NCI-H345 (cell line): ENCODE data around the gene SGCA.

Experiments used
- DNase-seq: peaks from one replicate; lab custom pipeline; 2025; lab: John Stamatoyannopoulos, UW

The SGCA gene

DNA sequence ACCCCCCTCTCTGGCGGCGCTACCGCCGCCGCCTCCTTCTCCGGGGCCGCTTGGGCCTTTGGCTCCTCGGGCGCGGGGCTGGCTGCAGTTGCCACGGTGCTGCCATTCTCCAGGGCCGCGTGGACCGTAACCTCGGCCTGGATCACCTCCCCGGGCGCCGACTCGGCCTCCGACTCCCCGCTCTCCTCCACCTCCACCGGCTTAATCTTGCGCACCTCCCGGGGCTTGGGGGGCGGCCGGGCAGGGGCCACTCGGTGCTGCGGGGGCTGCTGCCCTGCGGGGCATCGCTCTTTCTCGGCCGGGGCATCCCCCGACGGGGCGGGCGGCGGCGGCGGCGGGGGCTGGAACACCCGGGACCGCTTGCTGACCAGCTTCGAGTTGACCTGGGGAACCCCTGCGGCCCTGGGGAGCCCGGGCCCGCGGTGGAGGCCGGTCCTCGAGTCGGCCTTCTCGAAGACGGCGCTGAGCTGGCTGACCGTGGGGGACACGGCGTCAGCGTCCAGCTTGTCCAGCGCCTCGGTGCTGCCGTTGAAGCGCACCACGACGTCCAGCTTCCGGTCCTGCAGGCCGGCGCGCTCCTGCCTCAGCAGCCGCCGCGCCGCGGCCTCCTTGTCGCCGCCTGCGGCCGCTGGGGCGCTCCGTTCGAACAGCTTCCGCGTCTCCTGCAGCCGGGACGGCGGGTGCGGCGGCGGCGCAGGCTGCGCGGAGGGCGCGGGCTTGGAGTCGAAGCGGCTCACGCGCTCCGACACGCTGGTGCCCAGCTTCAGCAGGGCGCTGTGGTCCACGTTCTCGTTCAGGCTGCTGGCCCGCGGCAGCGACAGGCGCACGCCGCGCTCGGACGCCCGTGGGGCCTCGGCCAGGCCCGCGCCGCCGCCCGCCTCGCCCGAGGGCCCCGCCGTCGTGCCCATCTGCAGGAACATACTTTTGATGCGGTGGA, 16.1 kb upstream of the SGCA start:
- peak; percentile 26 for DNase-seq

DNA sequence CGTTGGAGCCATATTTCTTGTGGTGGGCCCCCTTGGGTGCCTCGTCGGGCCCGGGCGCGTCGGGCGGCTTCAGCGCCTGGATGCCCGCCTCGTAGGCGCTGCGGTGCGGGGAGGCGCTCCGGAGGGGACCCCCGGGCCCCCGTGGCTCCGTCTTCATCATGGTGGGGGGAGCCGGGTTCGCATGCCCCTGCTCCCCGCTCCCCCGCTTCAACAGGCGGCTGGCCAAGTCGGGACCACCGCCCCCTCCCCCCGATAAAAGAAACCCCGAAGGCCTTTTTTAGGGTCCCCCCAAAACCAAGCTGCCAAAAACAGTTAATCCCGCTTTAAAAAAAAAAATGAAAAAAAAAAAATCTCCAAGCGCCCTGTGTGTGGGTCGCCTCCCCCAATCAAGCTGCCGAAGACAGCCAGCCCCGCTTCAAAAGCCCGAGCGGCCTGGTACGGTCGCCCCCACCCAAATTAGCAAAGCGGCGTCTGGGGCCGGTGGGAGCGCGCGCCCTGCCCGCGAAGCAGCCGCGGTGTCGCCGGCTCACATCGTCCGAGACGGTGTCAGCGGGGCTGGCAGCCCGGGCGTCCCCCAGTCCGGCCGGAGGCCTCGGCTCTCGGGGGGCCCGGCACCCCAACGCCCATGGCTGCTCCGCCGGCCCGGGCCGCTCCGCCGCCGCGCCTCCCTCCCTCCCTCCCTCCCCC, 15.3 kb upstream of the SGCA start, which contains the start of gene PPP1R9B:
Gene PPP1R9B (minus strand): TSS at position 324 of the 687 bp plus-strand sequence. CDS start 164 bp downstream, at position 160.
- DNase-seq, result no peak

DNA sequence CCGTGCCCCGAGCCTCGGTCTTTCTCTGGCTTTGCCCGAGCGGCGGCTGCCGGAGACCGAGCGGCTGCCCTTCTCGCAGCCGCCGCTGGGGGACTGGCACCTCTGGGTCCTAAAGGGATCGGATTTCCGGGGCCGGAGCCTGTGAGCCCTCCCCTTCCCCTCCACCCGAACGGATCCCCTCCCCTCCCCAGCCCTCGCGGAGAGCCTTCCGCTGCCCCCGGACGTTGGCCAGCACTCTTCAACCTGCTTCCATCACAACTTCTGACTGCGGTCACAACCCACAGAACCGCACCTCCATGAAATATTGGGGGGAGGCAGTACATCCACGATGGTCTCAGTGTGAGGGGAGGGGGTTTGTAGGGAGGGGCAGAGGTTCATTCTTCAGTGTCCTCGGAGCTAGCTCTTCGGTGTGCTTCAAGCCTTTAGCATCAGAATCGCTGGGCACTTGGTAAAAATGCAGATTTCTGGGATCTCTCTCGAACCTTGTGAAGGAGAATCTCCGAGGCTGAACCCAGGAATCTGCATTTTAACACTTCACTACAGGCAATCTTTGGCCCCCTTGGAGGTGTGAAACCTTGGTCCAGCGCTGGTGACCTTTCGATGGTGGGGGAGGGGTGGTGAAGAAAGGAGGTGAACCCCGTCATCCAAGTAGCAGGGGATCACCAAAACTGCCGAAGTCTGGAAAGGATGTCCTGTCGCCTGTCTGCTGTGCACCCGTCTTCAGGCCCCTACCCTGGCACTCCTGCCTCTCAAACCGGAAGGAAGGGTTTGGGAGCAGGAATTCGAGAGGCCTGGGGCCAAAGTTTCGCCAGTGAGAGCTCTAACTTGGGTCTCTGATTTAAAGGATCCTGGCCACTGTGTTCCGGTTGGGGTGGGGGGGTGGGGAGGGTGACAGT, 14.5 kb upstream of the SGCA start:
- DNase-seq, result peak; percentile 90

DNA sequence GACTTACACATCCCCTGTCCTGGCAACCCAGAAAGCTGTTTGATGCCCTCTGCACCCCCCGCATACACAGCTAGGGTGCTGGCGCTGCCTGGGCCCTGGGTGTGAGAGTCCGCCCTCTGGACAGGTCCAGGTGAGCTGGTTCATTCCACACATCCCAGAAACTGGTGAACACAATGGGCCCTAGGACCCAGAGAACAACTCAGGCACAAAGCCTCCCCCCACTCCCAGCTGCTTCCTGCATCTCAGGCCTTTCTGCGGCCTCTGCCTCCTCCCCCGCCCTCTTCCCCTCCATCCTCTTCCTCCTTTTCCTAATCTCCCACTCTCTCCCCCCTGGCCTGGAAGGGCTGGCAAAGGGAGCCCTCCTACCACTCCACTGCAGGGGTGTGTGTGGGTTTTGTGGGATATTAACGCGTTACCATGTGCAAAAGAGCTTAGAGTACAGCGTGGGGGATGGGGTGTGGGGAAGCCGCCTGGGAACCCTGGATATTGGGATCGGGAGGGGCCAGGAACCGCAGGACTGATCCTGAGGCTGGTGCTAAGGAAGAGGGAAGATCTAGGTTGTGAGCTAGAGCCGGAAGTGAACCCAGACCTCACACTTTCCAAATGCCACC, 13.8 kb upstream of the SGCA start:
- peak; percentile 83 for DNase-seq

DNA sequence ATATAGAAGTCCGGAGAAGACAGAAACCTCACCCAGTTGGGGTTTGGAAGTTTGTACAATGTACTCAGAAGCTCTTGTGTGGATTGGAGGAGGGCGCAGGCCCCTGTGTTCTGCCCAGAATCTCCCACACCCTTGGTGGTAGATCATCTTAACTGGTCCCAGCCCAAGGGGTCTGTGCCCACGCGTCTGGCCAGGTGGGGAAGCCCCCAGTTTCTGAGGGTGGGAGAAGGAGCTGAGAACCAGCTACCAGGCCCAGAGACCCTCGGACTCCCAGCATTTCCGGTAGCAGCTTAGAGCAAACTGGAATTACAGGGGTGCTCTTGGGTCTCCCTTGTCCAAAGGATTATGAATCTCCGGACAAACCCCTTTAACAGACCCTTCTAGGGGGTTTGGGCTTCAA, 13.1 kb upstream of the SGCA start:
- no peak for DNase-seq

DNA sequence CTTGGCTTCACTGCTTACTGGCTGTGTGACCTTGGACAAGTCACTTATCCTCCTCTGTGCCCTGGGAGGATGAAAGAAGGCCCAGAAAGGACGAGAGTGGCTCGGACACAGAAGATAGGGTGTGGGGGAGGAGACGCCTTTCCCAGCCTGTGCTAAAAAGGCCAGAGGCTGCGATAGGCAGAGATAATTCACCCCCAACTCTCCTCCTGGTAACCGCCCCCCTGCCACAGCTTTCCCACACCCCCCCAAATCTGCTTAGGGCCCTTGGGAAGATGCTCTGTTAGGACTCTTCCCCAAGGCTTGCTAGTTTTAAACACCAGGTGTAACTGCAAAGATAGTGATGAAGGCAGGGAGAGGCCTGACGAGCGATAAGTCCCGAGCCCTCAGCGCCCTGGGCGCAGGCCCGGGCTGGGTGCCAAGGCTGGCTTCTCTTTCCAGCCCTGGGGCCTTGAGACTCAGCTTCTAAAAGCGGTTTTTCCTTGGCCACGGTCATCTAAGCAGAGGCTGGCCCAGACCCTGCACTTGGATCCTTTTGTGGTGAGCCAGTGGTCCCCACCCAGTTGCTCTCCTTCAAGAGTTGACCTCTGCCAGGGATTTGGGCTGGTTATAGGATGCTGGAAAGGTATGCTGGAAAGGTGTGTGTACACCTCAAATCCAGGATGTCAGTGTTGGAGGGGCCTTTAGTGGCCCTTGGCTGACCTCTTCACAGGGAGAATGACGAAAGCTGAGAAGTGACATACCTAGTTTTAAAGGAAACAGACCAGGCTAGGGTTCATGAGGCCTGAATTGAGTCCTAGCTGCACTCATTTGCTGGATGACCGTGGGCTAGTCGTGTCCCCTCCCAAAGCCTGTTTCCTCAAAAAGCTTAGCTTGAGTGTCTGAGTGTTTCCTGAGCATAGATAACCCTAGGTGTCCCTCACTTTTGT, 11.9 kb upstream of the SGCA start:
- DNase-seq, result no peak

DNA sequence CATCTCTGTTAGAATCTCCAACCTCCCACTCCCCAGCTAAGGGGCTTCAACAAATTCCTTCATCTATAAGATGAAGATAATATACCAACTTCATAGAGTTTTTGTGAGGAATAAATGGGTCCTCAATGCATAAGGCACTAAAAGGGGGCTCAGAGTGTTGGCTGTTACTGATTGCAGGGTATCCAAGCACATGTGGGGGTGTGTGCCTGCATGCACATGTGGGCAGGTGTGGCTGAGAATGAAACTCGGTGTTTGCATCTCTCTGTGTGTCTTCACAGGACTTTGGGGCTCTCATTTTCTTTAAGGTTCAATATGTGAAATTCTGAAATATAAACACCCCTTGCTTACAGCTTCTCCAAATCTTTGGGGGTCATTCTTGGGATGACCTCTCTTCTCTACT, 11.2 kb upstream of the SGCA start:
- no peak for DNase-seq

DNA sequence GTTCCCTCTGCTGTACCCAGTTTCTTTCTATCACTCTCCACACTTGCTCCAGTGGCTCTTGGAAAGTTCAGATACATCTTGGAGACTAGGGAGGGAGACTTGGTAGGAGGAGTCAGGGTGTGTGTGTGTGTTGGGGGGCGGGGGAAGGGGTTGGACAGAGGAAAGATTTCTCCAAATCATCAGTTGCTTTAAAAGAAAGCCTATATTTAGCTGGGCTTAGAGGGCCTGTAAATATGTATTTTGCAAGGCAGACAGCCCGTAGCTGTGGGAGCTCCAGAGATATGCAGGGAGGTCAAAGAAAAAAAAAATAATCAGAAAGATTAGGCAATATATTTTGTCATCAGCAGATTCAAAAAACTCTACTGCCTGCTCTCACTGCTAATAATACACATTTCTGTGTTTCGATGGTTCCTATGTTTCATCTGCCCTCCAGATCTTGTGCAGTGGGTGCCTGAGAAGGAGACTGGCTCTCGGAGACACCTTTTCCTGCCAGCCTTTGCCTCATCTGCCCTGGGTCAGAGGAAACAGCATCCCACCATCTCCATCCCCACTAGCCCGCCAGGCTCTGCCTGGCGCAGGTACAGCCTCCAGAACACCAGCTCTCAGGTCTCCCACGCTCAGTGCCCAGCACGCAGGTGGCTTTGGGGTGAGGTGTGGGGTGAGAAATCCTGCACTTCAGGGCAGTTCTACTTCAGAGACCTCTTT, 10.5 kb upstream of the SGCA start:
- DNase-seq, result no peak

DNA sequence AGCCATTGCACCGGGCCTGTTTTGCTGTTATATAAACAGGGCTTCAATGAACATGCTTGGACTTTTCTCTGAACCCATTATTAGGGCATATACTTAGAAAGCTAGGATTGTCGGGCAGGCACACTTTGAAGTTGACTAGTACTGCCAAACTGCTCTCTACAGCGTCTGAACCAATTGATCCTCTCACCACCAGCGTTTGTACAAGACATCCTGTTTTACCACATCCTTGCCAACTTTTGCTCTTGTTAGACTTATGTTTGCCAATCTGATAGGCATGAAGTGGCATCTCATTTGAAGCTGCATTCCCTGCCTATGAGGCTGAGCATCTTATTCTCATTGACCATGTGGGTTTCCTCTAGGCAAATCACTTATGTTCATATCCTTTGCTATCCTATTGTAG, 7.9 kb upstream of the SGCA start:
- DNase-seq, result no peak

DNA sequence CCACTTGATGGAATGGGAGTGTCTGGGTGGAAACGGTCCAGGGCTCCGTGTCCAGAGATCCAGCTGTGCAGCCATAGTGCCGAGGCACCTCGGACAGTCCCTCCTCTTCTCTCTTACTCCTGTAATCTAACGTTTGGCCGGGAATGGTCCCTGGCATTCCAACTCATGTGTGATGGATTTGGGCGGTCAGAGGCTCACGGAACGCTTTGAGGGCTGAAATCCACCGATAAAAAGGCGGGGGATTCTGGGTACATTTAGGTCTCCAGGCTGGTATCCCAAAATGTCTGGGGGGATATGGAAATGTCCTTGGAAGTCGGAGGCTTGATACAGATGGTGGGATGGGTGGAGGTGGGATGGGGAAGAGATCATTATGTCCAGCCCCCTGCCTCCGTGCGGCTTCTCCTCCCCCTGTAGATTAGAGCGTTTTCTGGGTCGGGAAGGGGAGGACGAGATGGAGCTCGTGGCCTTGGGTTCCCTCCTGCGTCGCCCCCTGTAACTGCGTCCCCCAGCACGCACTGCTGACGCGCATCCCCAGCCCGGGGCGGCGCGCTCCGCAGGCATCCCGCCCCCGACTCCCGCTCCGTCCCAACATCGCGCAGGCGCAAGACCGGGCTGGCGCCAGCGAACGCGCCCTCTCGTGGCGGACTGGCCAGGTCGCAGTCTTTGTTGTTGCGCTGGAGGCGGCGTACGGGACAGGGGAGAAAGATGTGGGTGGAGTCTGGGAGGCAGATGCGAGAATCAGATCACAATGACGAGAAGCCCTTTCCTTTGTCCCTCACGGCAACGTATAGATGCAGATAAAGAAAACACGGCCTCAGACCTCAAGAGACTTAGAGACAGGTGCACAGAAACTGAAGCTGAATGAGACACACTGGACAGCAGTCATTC, 4.5 kb upstream of the SGCA start:
- DNase-seq, result peak; percentile 95

DNA sequence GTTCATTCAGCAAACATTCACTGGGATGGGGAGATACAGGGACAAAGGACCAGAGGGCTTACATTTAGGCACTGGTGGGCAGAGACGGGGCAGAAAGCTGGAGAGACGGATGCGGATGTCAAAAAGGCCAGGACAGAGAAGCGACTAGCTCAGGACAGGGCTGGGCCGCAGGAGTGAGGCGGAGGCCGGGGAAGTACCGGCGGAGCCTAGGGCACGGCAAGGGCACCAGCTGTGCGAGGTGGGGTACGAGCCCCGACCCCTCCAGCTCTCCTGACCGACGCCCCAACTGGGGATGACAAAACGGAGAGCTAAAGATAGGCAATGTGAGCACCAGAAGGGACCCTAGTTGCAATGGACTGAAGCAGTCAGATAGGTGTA, 3.9 kb upstream of the SGCA start:
- no peak for DNase-seq

DNA sequence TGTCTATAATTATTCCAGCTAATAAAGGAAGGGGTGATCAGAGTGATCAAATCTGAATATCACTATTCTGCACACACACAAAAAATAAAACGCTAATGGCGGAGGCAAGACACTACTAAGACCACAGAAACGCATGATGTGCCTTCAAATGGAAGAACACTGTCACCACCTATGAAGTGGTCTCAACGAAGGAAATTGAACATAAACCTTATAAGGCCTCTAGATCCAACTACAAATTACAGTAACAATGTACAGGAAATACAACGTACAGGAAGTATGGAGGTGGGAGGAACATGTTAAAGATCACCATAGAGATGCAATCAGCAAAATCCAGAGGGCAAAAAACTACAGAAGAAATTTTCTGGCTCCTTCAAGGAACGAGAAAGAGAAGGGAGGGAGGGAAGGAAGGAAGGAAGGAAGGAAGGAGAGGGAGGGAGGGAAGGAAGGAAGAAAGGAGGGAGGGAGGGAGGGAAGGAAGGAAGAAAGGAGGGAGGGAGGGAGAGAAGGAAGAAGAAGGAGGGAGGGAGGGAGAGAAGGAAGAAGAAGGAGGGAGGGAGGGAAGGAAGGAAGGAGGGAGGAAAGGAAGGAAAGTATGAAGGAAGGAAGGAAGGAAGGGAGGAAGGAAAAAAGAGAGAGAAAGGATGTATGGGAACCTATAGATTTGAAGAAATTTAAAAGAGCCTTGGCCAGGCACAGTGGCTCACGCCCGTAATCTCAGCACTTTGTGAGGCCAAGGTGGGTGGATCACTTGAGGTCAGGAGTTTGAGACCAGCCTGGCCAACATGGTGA, 3.1 kb upstream of the SGCA start:
- no peak for DNase-seq

DNA sequence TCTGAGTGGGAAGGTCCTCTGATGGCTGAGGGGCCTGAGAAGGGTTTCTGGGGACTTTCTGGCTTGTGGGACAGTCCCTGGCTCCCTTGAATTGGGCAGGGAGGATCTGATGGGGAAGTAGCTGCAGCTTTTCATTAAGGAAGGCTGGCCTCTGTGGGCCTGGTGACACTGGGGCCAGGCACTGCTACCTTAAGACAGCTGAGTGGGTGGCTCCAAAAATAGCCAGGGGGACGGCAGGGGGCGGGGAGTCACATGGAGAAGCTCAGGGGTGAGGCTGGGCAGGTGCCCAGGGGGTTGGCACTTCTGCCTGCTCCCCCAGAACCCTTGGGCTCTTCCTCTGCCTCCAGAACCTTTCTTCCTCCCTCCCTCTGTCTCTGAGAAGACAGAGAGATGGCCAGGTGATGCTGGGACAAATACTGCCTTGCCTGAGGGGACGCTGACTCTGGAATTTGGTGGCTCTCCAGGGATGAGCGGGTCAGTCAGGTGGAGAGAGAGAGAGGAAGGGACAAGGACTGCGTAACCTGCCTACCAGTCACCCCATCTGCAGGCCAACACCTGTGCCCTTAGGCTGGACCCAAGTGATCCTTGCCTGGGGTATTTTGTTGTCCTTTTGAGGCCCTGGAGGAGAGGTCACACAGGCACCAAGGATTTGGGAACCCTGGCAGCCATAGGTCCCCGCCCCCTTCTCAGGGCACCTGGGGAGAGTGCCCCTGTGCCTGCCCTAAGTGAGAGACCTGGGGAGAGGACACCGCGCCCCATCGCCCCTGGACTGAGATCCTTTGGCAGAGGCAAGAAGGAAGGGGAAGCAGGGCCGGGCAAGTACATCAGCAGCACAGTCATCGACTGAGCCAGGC, 1.7 kb upstream of the SGCA start:
- DNase-seq, result no peak

DNA sequence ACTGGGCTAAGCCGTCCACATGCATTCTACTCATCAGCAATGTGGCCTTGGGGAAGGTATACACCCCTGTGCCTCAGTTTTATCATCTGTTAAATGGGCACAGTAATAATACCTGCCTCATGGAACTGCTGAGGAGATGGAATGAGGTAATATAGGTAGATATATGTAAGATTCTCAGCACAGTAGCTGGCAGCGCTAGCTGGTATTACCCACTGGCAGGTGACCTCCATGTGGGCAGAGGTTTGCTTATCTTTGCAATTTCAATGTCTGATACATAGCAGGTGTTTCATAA, 1.2 kb upstream of the SGCA start:
- DNase-seq, result no peak

DNA sequence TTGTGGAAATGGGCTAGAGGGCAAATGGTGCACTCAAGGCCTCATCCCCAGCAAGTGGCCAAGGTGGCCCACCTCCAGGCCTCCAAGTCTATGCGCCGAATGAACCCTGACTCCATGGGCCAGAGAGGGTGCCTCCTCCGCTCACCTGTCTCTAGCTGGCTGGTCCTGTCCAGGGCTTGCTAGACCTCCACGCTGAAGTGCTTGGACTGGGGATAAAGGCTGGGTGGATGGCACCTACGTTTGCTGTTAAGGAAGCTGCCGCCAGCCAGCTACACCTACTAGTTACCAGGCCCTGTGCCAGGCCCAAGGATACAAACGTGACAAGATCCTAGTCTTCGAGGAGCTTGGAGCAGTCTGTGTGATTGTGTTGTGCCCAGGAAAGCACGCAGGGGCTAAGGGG, 739 bp upstream of the SGCA start:
- DNase-seq, result no peak

DNA sequence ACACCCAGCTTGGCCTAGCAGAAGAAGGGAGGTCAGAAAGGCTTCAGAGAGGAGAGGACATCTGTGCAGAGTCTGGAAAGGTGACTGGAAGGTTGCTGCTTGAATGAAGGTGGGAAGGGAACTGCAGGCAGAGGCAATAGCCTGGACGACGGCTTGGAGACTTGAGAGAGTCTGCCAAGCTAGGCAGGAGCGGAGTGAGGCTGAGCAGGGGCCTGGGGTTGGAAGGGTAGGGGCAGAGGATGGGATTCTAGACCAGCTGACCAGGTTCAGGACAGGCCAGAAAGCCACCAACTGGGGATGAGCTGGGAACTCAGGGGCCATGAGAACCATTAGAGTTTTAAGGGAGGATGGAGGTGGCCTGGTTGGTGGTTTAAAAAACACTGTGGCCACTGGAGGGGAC, 339 bp upstream of the SGCA start:
- DNase-seq, result no peak

DNA sequence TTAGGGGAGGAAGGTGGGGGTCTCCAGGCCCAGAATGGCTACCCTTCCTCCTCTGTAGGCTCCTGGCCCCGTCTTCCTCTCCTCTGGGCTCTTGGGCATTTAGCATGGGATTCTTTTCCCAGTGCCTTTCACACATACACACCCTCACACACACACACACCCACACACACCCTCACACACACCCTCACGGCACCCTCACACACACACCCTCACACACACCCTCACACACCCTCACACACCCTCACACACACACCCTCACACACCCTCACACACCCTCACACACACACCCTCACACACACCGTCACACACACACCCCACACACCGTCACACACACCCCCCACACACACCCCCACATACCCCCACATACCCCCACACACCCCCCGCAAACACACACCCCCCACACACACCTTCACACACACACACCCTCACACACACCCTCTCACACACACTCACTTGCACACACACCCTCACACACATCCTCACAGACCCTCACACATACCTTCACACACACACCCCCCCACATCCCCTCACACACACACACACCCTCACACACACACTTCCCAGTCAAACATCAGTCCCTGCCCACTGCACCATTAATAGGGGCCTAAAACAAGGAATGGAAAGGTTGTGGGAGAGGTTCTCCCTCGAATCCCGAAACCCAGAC, 845 bp downstream of the SGCA start:
- DNase-seq, result no peak
